ENCODE measurements around the gene ESYT1. TPM values are rescaled to one million over a fixed set of nuclear protein-coding genes. Genes with fewer than 3 reads are reported as not detected.

Gene ESYT1
- total RNA-seq, 1 experiment from 2014 or later = 111 TPM

DNA sequence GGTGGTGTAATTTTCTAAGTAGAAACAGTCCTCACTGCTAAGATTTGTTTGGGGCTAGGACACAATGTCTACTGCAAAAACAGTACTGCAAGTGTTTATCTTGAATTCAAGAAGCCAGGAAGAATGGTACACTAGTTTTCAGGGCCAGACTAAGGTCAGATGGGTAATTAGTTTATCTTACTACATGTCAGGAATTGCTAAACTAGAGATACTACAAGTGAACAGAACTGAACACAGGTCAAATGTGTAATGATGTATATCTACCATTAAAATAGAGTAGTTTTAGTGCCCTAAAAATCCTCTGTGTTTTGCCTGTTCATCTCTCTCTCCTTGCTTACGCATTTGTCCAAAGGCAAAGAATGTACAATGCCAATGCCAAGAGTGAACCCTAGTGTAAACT lies 14.0 kb upstream of the ESYT1 start:
- H4K8ac ChIP-seq (replicated peaks; ENCODE audit: insufficient read length, low read depth, low read length) = no peak overlapping the region
- H3T11ph ChIP-seq (ENCODE audit: low read length) = no peak overlapping the region
- no peak overlapping the region for H3K4me3 Mint-ChIP-seq
- peaks cover 3 to 7% of the 10 kb centered on the region in 2 experiments; a peak in 2 of 5 replicates for H3K9me3 Mint-ChIP-seq
- peaks cover 3% of the 10 kb centered on the region; the same call in 1 of the 2 replicates for H3K79me2 ChIP-seq (ENCODE audit: insufficient read depth, low read length)
- H3K27ac Mint-ChIP-seq = peak overlapping the region in 1 of 3 experiments; percentile 12; a peak in 1 of 7 replicates
- H3K23me2 ChIP-seq (ENCODE audit: insufficient read length, low read depth, low read length, poor library complexity, severe bottlenecking) = peaks cover 8% of the 10 kb centered on the region
- H2BK12ac ChIP-seq (ENCODE audit: insufficient read length, low read depth, low read length) = no peak overlapping the region
- H2BK20ac ChIP-seq (ENCODE audit: low read depth, low read length, poor library complexity, severe bottlenecking) = no peak overlapping the region
- no peak overlapping the region for H2BK120ac ChIP-seq (ENCODE audit: low read depth, low read length, poor library complexity, severe bottlenecking)
- TF ChIP-seq, protein P1, sequence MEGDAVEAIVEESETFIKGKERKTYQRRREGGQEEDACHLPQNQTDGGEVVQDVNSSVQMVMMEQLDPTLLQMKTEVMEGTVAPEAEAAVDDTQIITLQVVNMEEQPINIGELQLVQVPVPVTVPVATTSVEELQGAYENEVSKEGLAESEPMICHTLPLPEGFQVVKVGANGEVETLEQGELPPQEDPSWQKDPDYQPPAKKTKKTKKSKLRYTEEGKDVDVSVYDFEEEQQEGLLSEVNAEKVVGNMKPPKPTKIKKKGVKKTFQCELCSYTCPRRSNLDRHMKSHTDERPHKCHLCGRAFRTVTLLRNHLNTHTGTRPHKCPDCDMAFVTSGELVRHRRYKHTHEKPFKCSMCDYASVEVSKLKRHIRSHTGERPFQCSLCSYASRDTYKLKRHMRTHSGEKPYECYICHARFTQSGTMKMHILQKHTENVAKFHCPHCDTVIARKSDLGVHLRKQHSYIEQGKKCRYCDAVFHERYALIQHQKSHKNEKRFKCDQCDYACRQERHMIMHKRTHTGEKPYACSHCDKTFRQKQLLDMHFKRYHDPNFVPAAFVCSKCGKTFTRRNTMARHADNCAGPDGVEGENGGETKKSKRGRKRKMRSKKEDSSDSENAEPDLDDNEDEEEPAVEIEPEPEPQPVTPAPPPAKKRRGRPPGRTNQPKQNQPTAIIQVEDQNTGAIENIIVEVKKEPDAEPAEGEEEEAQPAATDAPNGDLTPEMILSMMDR (conservative IDR thresholded peaks at IDR 0.05) = no peak
- H3K27me3 ChIP-seq (ENCODE audit: insufficient read depth, low read length) = no peaks in the 10 kb centered on the region
- no peak overlapping the region for H3K23ac ChIP-seq (ENCODE audit: insufficient read length, low read depth, low read length)
- no peaks in the 10 kb centered on the region for H4K20me1 ChIP-seq (ENCODE audit: control insufficient read depth, insufficient read depth, insufficient read length)
- H3K9me3 ChIP-seq (ENCODE audit: control insufficient read depth, low read depth, low read length) = no peaks in the 10 kb centered on the region
- H4K5ac ChIP-seq (ENCODE audit: insufficient read length, low read depth, low read length) = no peak overlapping the region
- no peak overlapping the region for H2BK5ac ChIP-seq (ENCODE audit: insufficient read length, low read length)
- no peak overlapping the region for H2AFZ ChIP-seq (ENCODE audit: low read length)
- H3K14ac ChIP-seq (ENCODE audit: insufficient read depth, low read length) = no peak overlapping the region
- H3K4me1 ChIP-seq (ENCODE audit: insufficient read depth, low read length) = no peaks in the 10 kb centered on the region; the same call in 1 of the 2 replicates
- H3K79me1 ChIP-seq (ENCODE audit: insufficient read depth, low read depth, low read length, poor library complexity, severe bottlenecking) = no peaks in the 10 kb centered on the region
- H3K4me1 Mint-ChIP-seq = peaks cover 15% of the 10 kb centered on the region in 2 experiments
- H3K27ac ChIP-seq (ENCODE audit: insufficient read length, low read depth, low read length) = no peak overlapping the region
- no CpG with 5 or more reads among the region's 1 CpG for WGBS (ENCODE audit: extremely low coverage, insufficient read length, low lambda C conversion rate)
- no peak for DNase-seq
- H3K4me2 ChIP-seq (ENCODE audit: insufficient read depth, insufficient read length, low read length) = no peak overlapping the region
- no peak overlapping the region for H4K91ac ChIP-seq (ENCODE audit: insufficient read length, low read depth, low read length)
- H3K4ac ChIP-seq (ENCODE audit: low read depth, low read length) = no peak overlapping the region
- peaks cover 2% of the 10 kb centered on the region; the same call in 1 of the 2 replicates for H3K27me3 Mint-ChIP-seq (ENCODE audit: low read depth)
- H2BK15ac ChIP-seq (ENCODE audit: low read depth, low read length) = no peak overlapping the region
- H3K9ac ChIP-seq (ENCODE audit: extremely low read depth, insufficient read length, low read length) = no peak overlapping the region
- no peak overlapping the region for H2AK5ac ChIP-seq (ENCODE audit: insufficient read length, low read length)
- H3K36me3 Mint-ChIP-seq (ENCODE audit: insufficient read depth in 1 of 3, low read depth in 3 of 3) = peaks cover 60 to 69% (median 63%) of the 10 kb centered on the region in 3 experiments
- no peak overlapping the region for H3K56ac ChIP-seq (ENCODE audit: insufficient read length, low read depth, low read length)
- no peak overlapping the region for H3K18ac ChIP-seq (ENCODE audit: insufficient read length, low read depth, low read length)
